Vagina (tissue), 2 donors: ENCODE data around the gene ENGASE. TPM values are rescaled to one million over a fixed set of nuclear protein-coding genes. Genes with fewer than 3 reads are reported as not detected.

Experiments
- DNase-seq, 2 donors: peaks; one replicate each; pipeline ENCODE4 v3.0.0-alpha.2; 2017; ENCODE audit errors: extremely low spot score in 2 of 2
- H3K27ac ChIP-seq: fragments of 200-600 bp; sonication (generic); one replicate; pipeline ENCODE4 v1.5.1; 2019
- H3K27me3 ChIP-seq: fragments of 200-600 bp; sonication (generic); one replicate; pipeline ENCODE4 v1.5.1; 2019
- H3K36me3 ChIP-seq, 2 donors: fragments of 200-600 bp; sonication (generic); one replicate each; pipeline ENCODE4 v1.5.1; 2017 to 2019
- H3K4me1 ChIP-seq: fragments of 200-600 bp; sonication (generic); one replicate; pipeline ENCODE4 v1.5.1; 2019
- H3K4me3 ChIP-seq, 2 donors: fragments of 200-600 bp; sonication (generic); 1 replicate in 1 of 2; 2 replicates in 1 of 2; pipeline ENCODE4 v1.5.1; 2016 to 2019
- H3K9me3 ChIP-seq: fragments of 200-600 bp; sonication (generic); one replicate; pipeline ENCODE4 v1.5.1; 2019
- CTCF ChIP-seq, 3 experiments: fragments of 450-650 bp in 2 of 3; fragments of 200-600 bp in 1 of 3; sonication (generic) in 1 of 3; IDR thresholded peaks; one replicate each; pipeline ENCODE4 v1.5.1; 2017 to 2019; ENCODE audit warnings: antibody characterized with exemption in 3 of 3, mild to moderate bottlenecking in 2 of 3, moderate library complexity in 2 of 3
- POLR2A ChIP-seq, 2 donors: fragments of 450-650 bp; IDR thresholded peaks; one replicate each; pipeline ENCODE4 v1.6.1; 2017; ENCODE audit warnings: antibody characterized with exemption in 2 of 2, mild to moderate bottlenecking in 2 of 2, moderate library complexity in 2 of 2
- POLR2AphosphoS5 ChIP-seq, 2 donors: sonication (generic); formaldehyde crosslinking; IDR thresholded peaks; one replicate each; pipeline ENCODE4 v1.9.0; 2017; ENCODE audit warnings: antibody characterized with exemption in 2 of 2, mild to moderate bottlenecking in 2 of 2, low read depth in 1 of 2; ENCODE audit not compliant: insufficient read depth in 1 of 2
- intact Hi-C: fragments of 100-400 bp; cut with DNase I; formaldehyde crosslinking; loops from one replicate; pipeline ENCODE4 v1.15.1; 2023
- total RNA-seq: library from RNA; depleted of rRNA; stranded (reverse); fragments of >200 nt; gene quantifications from one replicate; pipeline ENCODE4 v1.2.3, GENCODE V29; 2016

ENGASE gene
- total RNA-seq, 1 donor from 2014 or later: 13.8 TPM

GRCh38 chr17:79041723-79042420 lies 32.8 kb upstream of the ENGASE start:
- H3K27ac ChIP-seq: no peak overlapping the region
- no peaks in the 10 kb centered on the region for H3K9me3 ChIP-seq
- TF ChIP-seq POLR2A (IDR thresholded peaks at IDR 0.05) (no peak), POLR2AphosphoS5 (IDR thresholded peaks at IDR 0.05; ENCODE audit: insufficient read depth in 1 of 2, low read depth in 1 of 2) (peak in 1 of 2 donors; percentile 13), CTCF (IDR thresholded peaks at IDR 0.05) (no peak)
- no peak overlapping the region for H3K4me3 ChIP-seq
- peaks cover 17% of the 10 kb centered on the region for H3K4me1 ChIP-seq
- intact Hi-C loops: no loop called here
- DNase-seq: no peak
- no peaks in the 10 kb centered on the region for H3K27me3 ChIP-seq
- H3K36me3 ChIP-seq: no peaks in the 10 kb centered on the region

- intact Hi-C loops: no loop called here
- H3K9me3 ChIP-seq: no peaks in the 10 kb centered on the region
- H3K36me3 ChIP-seq: no peaks in the 10 kb centered on the region
- DNase-seq: no peak
- H3K4me3 ChIP-seq: no peak overlapping the region
- no peaks in the 10 kb centered on the region for H3K27me3 ChIP-seq
- peaks cover 24% of the 10 kb centered on the region for H3K4me1 ChIP-seq
- TF ChIP-seq CTCF (IDR thresholded peaks at IDR 0.05) (peak; percentile 71 to 82 (median 76)), POLR2AphosphoS5 (IDR thresholded peaks at IDR 0.05; ENCODE audit: insufficient read depth in 1 of 2, low read depth in 1 of 2) (peak in 1 of 2 donors; percentile 1), POLR2A (IDR thresholded peaks at IDR 0.05) (no peak)
- H3K27ac ChIP-seq: no peak overlapping the region
Measured at GRCh38 chr17:79042421-79043190, 32.0 kb upstream of the ENGASE start.

DNA sequence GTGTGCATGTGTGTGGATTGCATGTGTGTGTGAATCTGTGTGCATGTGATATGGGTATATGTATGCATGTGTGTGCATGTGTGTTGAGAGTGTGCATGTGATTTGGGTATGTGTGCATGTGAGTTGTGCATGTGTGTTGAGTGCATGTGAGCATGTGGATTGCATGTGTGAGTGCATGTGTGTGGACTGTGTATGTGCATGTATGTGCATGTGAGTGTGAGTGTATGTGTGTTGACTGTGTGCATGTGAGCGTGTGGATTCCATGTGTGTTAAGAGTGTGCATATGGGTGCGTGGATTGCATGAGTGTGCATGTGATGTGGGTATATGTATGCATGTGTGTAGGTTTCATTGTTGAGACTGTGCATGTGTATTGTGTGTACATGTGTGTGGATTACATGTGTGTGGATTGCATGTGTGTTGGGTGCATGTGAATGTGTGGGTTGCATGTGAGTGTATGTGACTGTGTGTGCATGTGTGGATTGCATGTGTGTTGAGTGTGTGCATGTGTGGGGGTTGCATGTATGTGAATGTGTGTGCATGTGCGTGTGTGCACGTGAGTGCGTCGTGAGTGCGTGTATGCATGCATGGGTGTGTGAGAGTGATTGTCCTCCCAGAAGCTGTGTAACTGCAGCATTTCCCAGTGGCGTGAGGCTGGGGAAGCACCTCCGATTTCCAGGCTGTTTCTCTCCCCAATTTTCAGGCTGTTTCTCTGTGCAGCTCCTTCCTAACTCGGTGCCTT lies 31.3 kb upstream of the ENGASE start:
- Histone ChIP-seq H3K4me1 (peaks cover 27% of the 10 kb centered on the region), H3K27ac (no peak overlapping the region), H3K27me3 (no peaks in the 10 kb centered on the region), H3K36me3 (no peaks in the 10 kb centered on the region), H3K4me3 (no peak overlapping the region), H3K9me3 (no peaks in the 10 kb centered on the region)
- DNase-seq: no peak
- intact Hi-C loops: no loop called here
- TF ChIP-seq POLR2A (IDR thresholded peaks at IDR 0.05) (no peak), POLR2AphosphoS5 (IDR thresholded peaks at IDR 0.05; ENCODE audit: insufficient read depth in 1 of 2, low read depth in 1 of 2) (no peak), CTCF (IDR thresholded peaks at IDR 0.05) (no peak)

DNA sequence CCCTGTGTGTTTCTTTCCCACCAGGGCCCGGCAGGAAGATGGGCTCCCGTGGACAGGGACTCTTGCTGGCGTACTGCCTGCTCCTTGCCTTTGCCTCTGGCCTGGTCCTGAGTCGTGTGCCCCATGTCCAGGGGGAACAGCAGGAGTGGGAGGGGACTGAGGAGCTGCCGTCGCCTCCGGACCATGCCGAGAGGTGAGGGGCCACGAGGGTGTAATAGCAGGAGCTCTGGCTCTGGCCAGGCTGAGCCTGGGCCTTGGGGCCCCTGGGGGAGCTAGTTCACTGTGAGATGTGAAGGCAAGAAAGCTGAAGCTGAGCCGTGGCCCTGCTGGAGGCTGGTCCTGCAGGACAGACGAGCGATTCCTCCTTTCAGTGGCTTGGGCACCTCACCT lies 30.7 kb upstream of the ENGASE start:
- intact Hi-C loops: no loop called here
- TF ChIP-seq POLR2AphosphoS5 (IDR thresholded peaks at IDR 0.05; ENCODE audit: insufficient read depth in 1 of 2, low read depth in 1 of 2) (no peak), CTCF (IDR thresholded peaks at IDR 0.05) (no peak), POLR2A (IDR thresholded peaks at IDR 0.05) (no peak)
- Histone ChIP-seq H3K36me3 (no peaks in the 10 kb centered on the region), H3K27ac (no peak overlapping the region), H3K4me3 (no peak overlapping the region), H3K4me1 (peaks cover 22% of the 10 kb centered on the region), H3K27me3 (no peaks in the 10 kb centered on the region), H3K9me3 (no peaks in the 10 kb centered on the region)
- no peak for DNase-seq
